Raji (cell line): ENCODE data around the gene CYP2D6.
"Not testable (repeated sequence)": the region's sequence is repeated elsewhere in the genome, so short reads cannot be mapped to it uniquely, and the experiment has no call there.

Experiments used
- POLR2A ChIP-seq: IDR thresholded peaks from 2 replicates; pipeline ENCODE4 v1.6.1; 2011; ENCODE audit warnings: low read depth, low read length, control low read depth; ENCODE audit not compliant: insufficient read depth

CYP2D6 gene

DNA sequence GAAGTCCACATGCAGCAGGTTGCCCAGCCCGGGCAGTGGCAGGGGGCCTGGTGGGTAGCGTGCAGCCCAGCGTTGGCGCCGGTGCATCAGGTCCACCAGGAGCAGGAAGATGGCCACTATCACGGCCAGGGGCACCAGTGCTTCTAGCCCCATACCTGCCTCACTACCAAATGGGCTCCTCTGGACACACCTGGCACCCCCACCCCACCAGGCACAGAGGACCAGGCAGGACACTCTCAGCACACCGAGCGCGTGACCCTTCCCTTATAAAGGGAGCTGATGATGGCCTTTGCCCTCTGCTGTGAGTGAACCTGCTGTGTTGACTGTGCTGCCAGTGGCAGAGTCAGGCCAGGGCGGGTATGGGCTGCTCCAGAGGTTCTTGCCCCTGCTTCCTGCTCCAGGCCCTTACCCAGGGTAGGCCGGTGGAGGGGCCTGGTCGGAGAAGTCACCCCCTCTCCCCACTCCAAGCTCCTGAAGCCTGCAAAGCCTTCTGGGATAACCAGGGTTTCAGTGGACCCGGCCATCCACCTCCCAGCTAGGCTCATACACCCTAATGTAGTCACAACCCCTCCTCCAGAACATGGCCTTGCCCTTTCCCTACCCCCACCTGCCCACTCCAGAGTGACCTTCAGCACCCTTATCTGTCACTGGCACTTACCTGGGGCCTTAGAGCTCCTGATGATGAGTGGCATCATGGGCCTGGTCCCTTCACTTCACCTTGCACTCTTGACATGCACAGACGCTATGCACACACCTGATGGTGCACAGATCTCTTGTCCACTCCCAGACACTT, at the start of gene CYP2D6:
TSS of gene CYP2D6 (minus strand) at position 172 of the 793 bp plus-strand sequence. CDS start at position 153, 19 bp downstream.
- not testable (repeated sequence) for TF ChIP-seq POLR2A

DNA sequence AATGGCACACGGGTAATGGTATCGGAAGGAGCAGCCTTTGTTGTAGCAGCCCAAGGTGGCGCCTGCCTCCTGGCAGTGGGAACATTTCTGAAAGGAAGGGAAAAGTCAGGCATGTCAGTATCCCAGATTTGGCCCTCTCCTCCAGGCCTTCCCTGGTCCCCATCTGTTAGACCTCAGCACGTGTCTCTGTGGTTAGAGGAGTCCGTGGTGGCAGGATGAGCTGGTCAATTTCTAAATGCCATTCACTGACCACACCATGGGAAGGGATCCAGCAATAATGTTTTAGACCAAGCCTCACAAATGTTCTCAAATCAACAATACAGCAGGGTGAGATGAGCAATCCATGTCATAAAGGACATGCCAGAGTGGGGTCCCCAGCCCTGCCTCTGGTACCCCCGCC, 49.0 kb upstream of the CYP2D6 start:
- TF ChIP-seq POLR2A, result no peak

DNA sequence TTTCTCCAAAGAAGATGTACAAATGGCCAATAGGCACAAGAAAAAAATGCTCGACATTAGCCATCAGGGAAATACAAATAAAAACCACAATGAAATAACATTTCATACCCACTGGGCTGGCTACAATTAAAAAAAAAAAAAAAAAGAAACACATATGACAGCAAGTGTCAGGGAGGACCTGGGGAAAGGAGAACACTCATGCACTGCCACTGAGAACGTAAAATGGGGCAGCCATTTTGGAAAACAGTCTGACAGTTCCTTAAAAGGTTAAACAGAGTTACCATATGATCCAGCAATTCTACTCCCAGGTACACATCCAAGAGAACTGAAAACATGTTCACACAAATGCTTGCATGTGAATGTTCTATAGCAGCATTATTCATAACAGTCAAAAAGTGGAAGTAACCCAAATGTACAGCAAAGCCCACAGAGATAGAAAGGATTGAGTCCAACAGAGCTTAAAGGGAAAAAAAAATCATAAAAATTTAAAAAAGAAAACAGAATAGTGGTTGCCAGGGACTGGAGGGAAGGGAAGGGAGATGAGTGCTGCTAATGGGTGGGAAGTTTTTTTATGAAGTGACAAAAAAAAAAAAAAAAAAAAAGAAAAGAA, 48.4 kb upstream of the CYP2D6 start:
- no peak for TF ChIP-seq POLR2A

DNA sequence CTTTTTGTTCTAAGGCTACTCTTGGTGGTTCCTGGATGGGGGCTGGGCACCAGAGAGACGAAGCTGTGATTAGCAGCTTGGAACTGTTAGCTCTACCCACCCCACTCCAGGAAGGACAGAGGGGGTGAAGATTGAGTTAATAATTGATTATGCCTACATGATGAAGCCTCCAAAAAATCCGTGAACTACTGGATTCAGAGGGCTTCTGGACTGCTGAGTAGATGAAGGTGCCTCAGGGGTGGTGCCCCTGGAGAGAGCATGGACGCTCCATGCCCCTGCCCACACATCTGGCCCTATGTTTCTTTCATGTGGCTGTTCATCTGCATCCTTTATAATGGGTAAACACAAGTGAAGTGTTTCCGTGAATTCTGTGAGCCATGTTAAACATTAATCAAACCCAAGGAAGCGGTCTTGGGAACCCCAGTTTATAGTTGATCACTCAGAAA, 47.3 kb upstream of the CYP2D6 start:
- TF ChIP-seq POLR2A, result no peak

DNA sequence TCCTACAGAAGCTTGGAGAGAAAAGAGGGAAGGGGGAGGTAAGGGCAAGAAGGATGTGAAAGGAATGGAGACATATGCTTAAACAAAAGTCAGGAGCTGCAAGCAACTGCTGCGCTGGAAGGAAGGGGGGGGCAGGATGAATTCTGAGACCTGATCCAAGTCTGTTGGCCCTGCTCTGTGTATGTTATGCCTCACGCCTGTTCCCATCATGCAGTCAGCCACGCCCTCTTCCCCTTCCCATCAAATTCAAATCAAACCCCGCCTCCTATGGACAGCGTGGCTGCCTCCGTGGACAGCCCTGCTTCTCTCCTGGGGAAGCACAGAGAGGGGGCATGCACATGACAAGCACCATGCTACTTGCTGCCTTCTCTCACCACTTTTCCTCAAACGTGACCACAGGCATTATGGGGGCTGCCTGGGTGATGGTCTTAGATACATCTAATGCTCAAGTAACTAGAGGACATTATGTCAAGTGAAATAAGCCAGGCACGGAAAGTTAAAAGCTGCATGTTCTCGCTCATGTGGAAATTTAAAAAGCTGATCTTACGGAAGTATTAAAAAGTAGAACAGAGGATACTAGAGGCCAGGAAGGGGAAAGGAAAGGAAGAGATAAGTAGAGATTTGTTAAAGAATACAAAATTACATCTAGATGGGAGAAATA, 45.8 kb upstream of the CYP2D6 start:
- no peak for TF ChIP-seq POLR2A

DNA sequence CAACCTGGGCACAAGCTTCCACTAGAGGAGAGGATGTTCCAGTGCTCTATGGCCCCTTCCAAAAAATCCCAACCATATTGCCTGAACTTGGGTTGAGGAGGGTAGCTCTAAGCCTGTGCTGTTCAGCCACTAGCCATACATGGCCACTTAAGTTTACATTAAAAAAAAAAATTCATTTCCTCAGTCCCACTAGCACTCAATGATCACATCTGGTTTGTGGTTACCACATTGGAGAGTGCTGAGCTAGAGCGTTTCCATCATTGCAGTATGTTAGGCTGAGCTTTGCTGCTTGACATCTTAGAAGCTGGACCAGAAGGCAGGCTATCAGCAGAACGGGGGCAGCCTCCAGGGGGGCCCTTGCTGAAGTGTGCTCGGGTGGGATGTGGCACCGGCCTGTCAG, 43.5 kb upstream of the CYP2D6 start:
- TF ChIP-seq POLR2A, result no peak

DNA sequence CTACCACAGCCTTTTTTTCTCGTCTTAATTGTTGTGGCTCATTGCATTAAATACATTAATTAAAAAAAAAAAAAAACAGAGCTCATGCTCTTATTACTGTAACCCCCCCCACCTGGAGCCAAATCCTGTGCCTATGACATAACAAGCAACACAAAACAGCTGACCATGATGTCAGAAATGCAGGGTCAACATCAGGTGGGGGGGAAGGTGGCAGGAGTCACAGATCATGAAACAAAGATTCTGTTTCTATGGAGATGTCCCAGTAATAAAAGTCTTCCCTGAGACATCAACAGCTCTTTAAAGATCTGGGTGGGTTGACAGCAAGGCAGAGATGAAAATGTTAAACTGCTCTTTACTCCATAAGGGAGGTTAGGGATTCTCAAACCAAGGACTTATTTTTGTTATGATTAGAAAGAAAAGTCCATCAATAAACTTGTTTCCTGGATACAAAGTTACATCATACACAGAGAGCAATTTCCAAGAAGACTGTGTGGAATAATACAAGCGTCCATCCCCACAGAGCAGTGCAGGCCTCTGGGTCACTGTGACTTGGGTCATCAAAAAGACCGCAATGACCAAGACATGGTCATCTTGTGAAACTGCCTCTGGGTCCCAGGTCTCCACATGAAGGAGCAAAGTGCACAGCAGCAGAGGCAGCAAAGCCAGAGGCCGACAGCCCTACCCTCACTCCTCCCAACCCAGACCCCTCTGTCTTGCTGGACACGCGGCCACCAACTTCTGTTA, 42.7 kb upstream of the CYP2D6 start:
- no peak for TF ChIP-seq POLR2A

DNA sequence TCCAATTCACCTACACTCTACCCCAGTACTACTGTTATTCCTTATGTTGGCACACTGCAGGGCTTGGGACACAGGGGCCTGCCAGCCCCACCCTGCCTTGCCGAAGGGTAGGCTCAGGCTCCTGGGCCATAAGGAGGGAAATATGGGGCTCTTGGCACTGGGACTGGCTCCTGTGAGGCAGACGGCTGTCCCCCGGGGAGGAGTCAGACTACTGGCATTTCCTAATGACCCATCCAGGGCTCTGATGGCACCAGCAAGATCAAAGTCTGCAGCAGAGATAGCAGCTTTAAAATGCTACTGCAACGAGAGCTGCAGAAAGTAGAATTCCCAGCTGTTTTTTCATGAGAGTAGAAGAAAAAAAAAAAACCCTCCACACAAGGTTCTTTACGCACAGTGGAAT, 42.2 kb upstream of the CYP2D6 start:
- TF ChIP-seq POLR2A, result no peak

DNA sequence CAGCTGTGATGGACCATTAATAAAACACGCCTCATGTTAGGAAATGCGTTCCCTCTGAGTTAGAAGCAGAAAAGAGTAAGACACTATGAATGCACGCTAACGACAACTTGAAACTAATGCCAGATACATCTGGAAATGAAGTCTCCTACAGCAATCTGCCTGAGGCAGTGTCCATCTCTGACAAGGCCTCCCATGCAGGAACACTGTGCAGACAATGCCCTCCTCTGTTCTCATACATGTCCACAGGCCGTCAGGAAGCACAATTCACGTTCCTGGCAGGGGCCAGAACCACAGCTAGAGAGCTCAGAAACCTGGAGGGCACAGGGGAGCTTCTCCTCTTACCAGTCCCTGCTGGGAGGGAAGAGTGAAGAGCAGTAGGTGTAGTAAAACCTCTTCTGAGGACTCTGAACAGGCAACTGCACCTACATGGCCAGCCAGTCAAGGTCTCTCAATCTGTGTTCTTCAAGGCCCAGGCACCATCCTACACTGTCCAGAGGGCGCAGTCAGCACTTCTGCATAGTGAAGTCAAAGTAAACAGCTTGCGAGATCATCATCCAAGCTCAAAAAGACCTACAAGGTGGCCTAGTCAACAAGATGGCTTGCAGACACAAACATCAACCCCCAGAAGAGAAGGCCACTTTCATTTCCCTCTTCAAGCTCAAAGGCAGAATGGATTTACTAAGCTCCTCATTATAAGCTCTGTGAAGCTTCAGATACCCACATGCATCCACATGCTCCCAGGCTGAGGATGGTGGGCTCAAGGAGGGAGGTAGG, 41.5 kb upstream of the CYP2D6 start:
- TF ChIP-seq POLR2A, result no peak

DNA sequence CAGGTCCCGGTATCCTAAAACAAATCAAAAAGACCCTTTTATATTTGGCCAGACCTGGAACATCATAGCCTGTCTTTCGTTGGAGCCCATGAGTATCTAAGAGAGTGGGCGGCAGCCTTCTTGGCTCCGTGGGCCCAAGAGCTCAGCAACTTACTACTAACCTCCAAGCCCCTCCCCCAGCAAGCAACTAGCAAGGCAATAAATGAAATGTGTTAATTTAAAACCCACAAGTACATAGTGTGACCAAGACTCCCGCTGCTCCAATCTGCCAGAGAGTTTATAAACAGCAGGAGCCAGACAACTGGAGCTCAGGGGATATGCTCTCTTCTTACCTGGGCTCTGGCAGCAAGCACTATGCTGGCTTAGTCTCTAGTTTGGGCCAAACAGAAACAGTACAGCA, 40.8 kb upstream of the CYP2D6 start:
- no peak for TF ChIP-seq POLR2A

DNA sequence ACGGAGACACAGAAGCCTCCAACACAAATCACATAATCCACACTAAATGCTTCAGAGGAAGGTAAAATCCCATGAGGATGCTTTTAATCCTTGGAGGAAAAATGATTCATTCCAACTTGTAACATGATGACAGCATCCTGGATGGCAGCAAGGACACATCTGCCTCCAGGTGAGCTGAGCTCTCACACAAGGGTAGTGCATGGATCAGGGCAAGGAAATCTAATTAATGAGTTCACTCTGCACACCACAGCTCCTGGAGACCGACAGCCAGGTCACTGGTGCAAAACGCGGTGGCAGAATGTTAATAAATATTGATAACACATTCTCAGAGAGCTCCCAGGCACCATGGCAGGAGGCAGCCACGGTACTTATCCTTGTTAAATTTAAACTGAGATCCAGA, 40.3 kb upstream of the CYP2D6 start:
- no peak for TF ChIP-seq POLR2A

DNA sequence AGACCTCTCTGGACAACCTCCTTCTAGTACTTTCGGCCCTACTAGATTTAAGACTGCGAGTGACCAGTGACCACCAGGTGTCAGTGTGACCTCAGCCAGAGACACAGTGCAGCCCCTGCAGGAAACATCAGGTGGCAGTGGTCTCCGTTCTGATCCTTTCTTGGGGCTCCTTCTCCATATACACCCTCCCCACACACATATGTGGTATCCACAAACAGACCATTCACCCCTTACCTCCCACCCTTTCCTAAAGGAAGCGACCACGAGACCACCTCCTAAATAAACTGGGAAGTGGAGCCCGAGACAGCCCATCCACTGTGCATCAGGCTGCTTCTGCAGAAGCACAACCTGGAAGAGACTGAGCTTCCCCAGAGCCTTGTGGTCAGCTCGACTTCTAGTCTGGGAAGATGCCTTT, 38.5 kb upstream of the CYP2D6 start:
- TF ChIP-seq POLR2A, result no peak

DNA sequence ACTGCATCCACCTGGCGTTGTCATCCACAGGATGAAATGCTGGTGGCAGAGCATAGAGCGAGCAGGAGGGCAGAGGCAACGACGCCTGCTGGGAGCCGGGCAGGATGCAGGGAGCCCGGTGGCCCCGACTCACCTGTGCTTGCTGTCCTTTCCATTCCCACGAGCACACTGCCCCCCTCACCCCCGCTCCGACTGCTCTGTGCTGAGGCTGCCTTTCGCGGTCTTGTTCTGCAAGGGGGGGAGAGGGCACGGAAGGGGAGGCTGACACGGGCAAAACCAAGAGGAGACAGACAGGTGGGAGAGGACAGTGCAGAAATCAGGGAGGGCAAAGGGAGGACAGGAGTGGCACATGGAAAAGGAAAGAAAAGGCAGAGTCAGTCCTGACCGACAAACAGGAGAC, 37.9 kb upstream of the CYP2D6 start:
- TF ChIP-seq POLR2A, result no peak

DNA sequence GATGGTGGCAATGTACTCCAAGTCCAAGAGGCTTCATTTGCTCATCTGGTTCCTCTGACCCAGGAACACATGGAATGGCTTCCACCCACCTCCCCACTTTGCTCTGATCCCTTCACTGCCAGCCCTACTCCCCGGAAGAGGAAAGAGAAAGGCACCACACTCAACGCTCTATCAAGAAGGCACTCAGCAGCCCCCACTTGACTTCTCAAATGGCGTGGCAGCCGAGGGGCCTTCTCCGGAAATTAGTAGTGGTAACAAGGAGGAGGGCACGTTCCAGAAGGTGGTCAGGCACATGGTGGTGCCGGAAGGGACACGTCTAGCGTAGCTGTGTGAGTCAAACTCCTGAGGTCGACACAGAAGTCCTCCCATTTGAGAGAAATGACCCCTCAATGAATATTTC, 36.5 kb upstream of the CYP2D6 start:
- TF ChIP-seq POLR2A, result no peak

DNA sequence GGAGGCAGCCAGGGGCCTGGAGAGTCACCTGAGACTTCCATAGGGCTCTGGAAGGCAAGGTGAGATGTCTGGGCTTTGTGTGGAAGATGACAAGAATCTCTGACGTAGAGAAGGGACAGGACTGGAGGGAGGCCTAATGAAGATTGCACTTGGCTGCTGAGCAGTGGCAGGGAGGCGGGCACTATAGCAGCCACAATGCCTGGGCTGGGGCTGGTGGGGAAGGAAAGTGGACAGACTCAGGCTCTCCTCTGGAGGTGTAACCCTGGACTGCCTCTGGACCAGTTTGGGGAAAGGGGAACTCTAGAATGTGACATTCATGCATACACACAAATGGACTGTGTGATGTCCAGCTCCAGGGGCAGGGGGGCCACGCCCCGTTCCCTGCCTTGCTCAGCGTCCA, 34.3 kb upstream of the CYP2D6 start:
- TF ChIP-seq POLR2A, result no peak

DNA sequence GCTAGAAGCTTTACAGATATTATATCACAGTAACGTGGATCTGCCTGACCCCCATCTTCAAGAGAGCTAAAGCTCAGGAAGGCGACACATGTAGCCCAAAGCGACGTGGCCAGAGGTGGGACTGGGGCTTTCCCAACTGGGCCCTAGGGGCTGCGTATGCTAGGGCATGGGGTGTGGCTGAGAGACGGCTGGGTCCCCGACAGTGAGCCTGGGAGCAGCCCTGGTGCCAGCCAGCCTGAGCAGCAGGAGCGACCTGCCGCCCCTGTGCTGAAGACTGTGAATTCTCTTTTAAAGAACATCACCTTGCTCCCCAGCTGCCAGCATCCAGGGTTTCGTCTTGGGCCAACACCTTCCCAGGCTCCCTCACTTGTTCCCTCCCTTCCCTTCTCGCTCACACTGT, 32.9 kb upstream of the CYP2D6 start:
- no peak for TF ChIP-seq POLR2A
